GM18505 (cell line): ENCODE data around the gene C3orf20.

Experiments
- ATAC-seq: cut with Tn5 transposase; IDR thresholded peaks from one replicate; pipeline ENCODE4 v1.9.1; 2021; ENCODE audit not compliant: unreplicated experiment
- POLR2A ChIP-seq: IDR thresholded peaks from 4 replicates; pipeline ENCODE4 v1.6.1; 2011; ENCODE audit warnings: borderline replicate concordance; ENCODE audit not compliant: insufficient read depth, insufficient read length; ENCODE audit errors: extremely low read depth

The C3orf20 gene

DNA sequence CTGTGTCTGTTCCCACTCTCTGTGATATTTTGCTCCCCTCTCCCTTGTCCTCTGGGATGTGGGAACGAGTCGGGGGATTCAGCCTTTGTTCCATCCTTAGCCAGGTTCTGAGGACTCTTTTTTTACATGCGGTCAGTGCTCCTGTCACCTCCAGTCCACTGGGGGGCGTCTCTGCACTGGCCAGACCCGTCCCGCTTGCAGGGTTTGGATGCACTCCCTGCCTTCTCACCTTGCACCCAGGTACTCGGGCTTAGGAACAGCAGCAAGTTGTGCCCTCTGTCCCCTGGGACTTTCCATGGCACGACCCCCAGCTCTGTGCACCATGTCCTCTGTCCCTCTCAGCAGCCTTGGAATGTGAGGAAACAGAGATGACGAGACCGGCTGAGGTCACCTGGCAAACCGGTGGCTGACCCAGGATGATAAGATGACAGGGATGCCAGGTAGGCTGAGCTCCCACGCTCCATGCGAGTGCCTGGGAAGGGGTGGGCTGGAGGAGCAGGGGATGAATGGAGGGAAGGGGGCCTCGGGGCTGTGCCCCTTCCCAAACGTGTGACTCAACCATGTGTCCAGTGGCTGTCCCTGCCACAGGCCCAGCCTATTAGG is 116.5 kb downstream of the C3orf20 start:
- no peak for TF ChIP-seq POLR2A
- ATAC-seq, result no peak

DNA sequence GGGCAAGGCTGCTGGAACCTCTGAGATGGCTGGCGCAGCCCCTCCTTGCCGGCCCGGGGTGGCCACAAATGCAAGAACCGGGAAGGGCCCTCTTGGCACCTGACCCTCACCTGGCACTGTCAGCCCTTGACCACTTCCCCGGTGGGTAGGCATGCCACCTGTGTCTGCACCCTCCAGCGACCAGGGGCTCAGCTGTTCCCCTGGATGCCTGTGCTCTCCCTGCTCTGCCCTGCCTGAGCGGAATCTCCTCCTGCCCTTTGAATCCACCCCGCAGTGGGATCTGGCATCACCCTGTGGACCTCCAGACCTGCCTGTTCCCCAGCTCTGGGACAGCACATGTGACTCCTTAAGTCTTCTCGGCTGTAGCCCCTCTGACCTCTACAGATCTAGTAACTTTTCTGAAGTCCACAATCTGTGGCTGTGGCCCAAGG is 117.8 kb downstream of the C3orf20 start:
- no peak for TF ChIP-seq POLR2A

DNA sequence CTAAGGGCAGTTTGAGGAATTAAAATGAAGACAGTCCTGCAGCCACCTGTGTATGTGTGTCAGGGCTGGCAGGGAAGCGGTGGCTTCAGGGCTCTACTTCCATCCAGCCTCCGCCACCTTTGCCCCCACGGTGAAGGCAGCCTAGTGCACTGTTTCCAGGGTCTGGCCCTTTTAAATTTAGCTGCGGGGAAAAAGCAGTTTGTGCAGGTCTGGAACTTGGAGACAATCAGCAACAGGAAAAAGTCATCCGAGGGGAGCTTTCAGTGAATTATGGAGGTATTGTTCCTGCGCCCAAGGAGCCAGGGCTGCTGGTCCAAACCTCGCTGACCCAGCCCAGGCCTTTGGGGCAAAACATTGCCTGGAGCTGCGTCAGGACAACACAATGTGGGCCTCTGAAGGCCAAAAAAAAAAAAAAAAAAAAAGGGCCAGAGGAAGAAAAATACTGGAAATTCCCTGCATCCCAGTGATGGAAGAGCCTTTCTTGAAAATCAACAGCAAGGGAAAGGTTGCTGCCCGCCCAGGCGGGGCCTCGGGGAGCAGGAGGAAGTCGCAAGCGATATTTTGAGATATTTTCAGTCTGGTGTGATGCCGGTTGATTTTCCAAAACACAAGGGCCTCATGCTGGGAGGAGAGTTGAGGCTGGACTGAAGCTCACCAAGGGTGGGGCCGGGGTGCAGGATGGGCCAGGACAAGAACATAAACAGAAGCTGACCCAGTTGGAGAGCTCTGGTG is 118.4 kb downstream of the C3orf20 start:
- ATAC-seq, result no peak
- TF ChIP-seq POLR2A, result no peak

More for the DNA sequence above, 117.8 kb downstream of the C3orf20 start:
- ATAC-seq, result no peak

DNA sequence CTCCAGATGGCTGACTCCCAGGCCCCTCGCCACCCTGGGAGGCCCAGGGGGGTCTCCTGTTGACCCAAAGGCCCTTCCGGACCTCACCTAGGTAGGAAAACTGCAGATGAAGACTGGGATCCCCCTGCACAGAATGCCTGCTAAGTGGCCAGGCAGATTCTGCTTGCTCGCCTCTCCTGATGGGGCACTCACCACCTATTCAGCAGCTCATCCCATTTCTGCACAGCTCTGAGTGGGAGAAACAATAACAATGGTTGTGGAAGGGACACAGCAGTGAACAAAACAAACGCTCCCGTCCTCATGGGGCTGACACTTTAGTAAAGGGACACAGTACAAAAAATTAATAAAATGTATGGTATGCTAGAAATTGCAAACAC is 118.9 kb downstream of the C3orf20 start:
- no peak for ATAC-seq
- TF ChIP-seq POLR2A, result no peak

DNA sequence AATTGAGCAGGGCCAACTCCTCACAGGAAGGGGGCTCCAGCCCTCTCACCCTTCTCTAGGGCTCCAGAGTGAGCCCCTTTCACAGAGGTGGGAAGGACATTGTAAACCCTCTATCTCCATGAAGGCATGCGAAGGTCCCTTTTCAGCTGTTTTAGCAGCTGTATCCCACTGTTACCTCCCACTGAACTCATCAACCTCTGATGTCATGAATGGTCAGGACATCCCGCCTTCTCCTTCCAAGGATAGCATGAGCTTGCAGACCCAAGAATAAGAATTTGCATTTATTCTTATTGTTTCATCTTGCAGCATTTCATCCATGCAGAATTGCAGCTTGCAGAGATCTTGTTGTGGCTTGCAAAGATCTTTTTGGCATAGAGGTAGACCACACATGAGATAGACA is 119.5 kb downstream of the C3orf20 start:
- TF ChIP-seq POLR2A, result no peak
- no peak for ATAC-seq

DNA sequence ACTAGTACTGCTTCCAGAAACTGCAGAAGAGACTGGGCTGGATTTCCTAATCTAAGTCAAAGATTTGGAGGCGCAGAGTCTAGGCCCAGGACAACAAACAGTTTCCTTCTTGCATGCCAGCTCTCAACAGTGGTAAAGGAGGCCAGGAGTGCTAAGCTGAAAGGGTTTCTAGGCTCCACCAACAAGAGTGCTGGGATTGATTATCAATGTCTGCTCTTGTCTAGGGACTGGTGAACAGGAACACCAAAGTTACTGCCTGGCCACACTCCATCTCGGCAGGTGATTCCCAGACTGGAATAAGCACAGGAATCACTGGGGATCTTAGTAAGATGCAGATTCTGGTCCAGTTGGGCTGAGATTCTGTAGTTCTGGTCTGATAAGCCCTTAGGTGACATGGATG is 121.1 kb downstream of the C3orf20 start:
- ATAC-seq, result no peak
- TF ChIP-seq POLR2A, result no peak

DNA sequence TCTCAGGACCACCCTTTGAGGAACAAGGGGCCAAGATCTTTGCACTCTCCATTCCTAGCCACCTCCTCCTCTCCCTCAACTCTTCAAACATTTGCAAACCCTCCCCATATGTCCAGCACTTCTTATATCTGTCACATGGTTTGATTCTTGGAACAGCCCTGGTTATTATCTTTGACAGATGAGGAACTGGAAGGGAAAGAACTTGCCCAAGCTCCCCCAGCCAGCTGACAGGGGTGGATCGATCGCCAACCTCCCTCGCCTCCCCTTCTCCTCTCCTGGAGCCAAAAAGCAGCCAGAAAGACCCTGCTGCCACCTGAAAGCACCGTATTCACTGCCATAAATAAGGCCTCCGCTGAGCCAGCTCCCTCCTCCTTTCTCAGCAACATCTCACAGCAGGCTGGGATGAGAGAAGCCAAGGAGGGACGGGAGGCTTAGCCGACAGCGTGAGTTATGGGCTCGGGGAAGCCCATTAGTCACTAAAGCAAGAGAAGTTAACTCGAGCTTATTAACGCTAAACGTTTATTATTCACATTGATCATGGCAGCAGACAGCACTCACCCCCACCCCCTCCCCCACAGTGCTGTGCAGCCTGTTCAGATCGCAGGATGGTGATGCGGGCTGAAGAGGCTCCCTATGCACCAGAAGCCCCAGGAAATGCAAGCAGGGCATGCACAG is 121.6 kb downstream of the C3orf20 start:
- TF ChIP-seq POLR2A, result no peak
- no peak for ATAC-seq

DNA sequence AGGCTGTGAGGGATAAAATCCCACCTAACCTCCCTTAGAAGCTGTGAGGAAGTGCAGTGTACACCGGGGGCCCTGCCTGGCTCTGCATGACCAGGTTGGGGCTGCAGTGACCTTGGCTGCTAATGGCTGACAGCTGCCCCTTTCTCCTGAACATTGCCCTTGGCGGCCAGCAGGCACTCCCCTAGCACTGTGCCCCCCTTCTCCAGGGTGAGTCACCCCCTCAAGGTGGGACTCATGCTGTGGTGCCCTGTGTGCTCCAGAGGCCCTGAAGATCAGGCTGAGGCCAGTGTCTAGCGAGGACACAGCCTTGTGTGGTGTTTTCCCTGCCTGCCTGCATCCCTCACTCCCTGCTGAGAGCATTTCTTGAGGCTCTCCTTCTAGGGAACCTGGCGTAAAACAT is 122.8 kb downstream of the C3orf20 start:
- TF ChIP-seq POLR2A, result no peak

DNA sequence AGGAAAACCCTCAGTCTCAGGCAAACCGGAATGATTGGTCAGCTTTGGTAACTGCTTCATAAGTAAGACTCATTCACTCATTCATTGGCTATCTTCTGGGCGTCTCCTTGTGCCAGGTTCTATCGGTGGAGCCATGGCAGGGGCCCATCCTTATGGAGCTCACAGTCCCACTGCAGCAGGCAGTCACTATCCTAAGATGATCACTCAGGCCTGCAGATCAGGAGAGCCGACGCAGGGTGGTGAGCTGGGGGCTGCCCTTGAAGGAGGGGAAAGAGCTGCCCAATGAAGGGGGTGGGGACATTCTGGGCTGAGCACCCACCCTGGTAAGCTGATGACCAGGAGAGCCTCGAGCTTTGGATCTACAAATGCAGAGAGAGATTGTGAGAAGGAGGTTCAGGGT is 123.3 kb downstream of the C3orf20 start:
- no peak for ATAC-seq
- no peak for TF ChIP-seq POLR2A

More for the DNA sequence above, 122.8 kb downstream of the C3orf20 start:
- ATAC-seq, result no peak

DNA sequence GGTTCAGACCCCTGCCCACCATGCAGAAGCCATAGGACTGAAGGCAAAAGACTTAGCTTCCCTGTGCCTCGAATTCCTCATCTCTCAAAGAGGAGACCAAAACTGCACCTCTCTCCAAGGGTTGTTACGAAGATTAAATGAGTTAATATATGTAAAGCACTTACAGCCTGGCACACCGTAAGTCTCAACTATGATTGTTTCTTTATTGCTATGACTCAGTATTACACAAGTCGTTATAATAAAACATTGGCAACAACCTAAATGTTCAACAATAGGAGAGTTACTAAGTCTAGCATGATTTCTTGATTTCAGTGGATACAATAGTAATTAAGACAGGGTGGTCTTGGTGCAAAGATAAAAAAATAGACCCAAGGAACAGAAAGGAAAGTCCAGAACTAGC is 124.2 kb downstream of the C3orf20 start:
- TF ChIP-seq POLR2A, result no peak
- ATAC-seq, result no peak

DNA sequence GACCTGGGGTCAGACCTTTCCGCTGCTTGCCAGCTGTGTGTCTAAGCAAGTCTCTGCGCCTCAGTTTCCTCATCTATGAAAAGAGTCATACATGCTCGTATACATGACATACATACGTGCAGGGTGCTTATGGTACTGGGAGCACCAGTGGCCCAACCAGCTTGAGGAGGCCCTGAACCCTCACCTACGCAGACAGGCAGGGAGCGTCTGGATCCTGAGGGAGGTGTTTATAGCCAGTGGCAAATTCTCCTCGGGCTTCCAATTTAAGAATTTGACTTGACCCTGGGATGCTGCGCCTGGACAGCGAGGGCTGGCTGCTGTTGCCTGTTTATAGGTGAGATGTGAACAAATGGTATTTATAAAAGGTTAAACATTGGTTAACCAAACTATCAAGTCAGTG is 126.1 kb downstream of the C3orf20 start:
- no peak for ATAC-seq
- no peak for TF ChIP-seq POLR2A

DNA sequence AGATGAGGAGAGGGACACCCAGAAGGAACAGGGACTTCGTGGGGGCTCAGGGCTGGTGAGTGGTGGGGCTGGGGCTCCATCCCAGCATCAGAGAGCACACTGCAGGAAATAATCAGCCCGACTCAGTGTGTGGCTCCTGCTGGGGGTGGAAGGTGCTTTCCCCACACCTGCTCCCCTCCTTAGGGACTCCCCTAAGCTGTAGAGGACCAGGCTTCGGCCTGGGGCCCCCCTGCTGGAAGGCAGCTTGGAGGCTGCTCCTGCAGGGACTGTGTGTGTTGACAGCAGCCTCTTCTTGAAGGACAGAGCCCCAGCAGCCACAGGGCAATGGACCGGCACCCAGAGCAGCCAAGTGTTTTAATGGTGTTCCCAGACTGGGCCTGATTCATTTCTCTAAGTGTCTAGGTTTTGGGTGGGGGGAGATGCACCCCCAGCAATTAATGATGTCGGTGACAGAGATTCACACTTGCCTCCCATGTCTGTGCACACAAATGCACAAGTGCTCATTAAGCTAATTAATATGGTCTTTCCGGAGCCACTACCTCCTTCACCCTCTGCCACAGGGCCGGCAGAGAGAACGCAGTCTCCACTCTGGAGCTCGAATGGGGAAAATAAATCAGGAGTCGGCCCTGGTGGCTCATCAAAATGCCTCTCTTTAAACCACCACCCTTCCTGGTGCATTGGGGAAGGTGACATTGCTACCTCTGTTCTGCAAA is 126.9 kb downstream of the C3orf20 start:
- no peak for ATAC-seq
- TF ChIP-seq POLR2A, result no peak

DNA sequence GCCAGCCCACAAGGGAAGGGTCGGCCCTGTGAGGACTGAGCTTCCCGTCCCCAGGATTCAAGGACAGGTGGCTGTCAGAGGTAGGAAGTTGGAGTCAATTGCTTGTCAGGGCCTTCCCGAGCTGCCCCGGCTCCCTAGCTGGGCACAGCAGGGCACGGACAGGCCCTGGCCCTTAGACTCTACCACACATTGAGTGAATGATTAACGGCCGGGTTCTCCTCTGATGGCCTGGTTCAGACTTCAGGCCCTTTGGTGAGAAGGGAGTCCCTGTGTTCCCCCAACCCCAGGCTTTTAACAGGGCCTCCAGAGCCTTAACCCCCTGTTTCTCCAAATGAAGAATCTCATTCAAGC is 127.4 kb downstream of the C3orf20 start:
- no peak for TF ChIP-seq POLR2A
- no peak for ATAC-seq
